HT1080 (cell line): ENCODE measurements around the gene DPF3. TPM values are rescaled to one million over a fixed set of nuclear protein-coding genes. Genes with fewer than 3 reads are reported as not detected.

ENCODE experiments used
- DNase-seq: peaks from one replicate; pipeline ENCODE4 v3.0.0-alpha.2; 2015; ENCODE audit warnings: low read depth
- total RNA-seq: library from RNA; depleted of rRNA; stranded (reverse); fragments of >200 nt; shearing (Covaris generic); gene quantifications from 2 replicates; pipeline ENCODE4 v1.2.3, GENCODE V29; 2014

Gene DPF3
- total RNA-seq, 1 experiment from 2014 or later, result 2.2 TPM

DNA sequence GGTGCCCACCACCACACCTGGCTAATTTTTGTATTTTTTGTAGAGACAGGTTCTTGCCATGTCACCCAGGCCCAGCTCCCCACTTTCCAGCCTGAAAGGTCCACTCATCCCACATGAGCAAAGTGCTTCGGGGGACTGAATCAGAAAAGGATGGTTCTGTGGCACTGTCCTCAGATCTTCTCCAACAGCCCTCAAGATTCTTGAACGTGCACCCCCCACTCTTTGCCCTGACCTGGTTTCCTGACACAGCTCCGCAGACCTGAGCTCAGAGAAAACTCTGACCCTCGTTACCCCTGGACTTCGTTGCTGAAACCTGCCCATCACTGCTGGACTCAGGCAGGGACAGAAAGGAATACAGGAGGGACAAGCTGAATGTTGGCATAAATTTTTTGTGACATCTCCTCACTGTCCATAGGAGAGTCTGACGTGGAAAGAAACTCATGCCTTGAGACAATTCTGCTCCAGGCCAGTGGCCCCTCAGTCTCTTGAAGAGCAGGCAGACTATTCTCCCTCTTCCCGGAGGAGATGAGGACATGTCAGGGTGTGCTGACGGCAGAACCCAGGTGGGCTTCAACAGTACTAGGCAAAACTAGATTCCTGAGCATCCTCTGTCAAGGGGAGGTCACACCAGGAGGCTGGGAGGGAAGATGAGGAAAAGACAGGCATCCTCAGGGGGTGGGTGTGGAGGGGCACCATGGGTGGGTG lies 149.3 kb downstream of the DPF3 start:
- no peak for DNase-seq

- DNase-seq, result no peak
These were observed 150.3 kb downstream of the DPF3 start for GRCh38 chr14:72743626-72744025.

GRCh38 chr14:72742838-72743195 lies 151.1 kb downstream of the DPF3 start:
- DNase-seq, result no peak

DNA sequence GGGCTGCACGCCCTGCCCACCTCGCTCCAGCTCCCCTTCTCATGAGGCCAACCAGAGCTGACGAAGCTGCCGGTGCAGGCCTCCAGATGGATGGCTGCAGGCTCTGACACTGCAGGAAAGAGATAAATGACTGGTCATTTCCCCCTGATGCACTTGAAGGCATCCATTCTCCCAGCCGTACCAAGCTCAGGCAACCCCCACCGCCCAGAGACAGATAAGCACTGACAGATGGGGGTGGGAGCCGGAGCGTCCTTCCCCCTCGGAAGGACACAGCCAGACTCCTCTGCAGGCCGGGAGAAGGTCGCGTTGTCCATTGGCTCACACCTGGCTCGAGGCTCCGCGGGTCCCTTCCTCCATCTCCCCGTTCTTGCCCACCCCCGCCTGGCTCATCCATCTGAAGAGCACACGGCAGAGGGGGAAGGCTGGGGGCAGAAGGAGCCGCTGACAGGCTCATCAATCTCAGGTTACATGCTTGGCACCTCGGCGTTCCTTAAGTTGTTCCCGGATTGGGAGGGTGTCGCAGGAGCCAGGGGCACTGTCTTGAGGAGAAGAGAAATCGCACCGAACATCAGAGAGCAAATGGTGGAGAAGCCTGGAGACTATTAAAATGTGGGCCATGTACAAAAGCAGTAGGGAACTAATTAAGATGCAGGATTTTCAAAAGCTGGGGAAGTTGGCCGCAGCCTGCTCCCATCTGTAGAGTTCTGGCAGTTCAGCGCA lies 151.6 kb downstream of the DPF3 start:
- no peak for DNase-seq

DNA sequence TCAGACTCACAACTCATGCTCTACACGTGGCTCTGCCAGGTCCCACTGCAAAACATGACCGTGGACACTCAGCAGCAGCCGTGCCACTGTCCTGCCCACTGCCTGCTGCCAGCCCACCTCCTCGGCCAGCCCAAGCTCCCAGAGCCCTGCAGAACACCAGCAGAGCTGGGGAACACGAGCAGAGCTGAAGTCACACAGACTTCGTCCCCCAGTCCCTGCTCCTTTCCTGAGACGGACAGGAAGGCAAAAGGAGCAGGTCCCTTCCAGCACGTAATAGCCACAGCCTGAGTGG lies 152.1 kb downstream of the DPF3 start:
- no peak for DNase-seq

DNA sequence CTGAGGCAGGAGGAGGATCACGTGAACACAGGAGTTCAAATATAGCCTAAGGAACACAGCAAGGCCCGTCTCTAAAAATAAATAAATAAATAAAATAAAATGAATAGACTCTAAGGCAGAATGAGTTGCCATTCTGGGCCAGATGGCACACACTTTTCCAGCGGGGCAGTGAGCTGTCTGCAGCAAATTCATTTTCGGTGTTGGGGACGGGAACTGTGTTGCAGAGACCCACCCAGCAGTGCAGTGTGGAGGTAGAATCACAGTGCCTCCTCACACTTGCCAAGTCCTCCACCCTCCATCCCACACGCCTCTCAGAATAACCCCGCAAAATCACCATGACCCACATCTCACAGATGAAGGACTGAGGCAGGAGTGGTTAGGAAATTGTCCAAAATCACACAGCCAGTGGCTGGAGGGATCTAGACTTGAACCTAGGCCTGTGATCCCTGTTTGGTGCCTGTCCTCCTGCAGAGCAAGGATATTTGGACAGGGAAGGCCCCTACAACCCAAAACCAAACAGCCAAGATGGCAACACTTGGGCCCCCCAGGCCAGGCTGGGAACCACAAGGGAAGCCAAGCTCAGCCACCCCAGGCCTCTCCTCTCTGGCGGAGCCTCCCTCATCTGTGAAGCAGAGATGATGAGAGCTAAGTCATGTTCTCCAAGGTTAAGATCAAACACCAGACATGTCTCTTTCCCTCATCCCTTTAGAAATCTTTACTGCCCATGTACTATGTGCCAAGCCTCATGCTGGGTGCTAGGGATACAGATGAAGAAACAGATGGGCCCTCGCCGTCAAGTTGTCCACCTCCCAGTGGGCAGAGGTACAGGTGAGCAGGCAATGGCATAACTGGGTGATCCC lies 152.7 kb downstream of the DPF3 start:
- no peak for DNase-seq

DNA sequence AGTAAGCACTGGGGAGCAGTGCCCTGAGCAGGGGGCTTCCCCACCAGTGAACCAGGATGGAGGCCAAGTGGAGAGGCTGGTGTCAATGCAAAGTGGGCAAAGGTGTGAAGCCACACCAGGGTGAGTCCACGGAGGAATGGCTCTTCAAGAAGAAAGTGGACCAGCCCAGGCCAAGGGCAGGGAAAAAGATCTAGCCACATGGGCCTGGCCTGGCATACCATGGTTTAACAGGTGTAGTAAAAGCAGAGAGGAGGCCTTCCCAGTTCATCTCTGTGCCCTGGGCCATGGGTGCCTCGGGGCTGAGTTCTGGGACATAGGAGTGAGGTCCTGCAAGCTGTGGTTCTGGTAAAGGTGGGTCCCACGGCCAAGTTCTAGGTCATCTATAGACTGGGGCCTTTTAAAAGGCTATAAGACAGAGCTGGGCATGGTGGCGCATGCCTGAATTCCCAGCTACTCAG lies 153.4 kb downstream of the DPF3 start:
- DNase-seq, result no peak

GRCh38 chr14:72739446-72740405 lies 154.2 kb downstream of the DPF3 start:
- DNase-seq, result no peak

- no peak for DNase-seq
These were observed 155.7 kb downstream of the DPF3 start for GRCh38 chr14:72738161-72738611.

DNA sequence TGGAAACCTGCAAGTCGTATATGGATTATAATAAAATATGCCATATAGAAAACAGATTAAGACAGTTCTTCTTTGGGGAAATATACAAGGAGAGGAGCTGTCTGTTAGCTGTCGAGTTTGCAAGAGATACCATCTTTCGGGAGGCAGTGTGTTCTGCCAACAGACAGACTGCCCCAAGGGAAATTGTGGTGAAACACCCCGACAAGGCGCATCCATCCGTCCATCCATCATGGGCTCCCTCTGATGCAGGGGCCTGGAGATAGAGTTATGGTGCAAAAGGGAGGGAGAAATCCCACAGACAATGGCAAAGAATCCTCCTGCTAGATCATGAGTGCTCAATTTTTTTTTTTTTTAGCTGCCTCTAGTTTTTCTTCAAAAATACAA lies 156.3 kb downstream of the DPF3 start:
- DNase-seq, result no peak

DNA sequence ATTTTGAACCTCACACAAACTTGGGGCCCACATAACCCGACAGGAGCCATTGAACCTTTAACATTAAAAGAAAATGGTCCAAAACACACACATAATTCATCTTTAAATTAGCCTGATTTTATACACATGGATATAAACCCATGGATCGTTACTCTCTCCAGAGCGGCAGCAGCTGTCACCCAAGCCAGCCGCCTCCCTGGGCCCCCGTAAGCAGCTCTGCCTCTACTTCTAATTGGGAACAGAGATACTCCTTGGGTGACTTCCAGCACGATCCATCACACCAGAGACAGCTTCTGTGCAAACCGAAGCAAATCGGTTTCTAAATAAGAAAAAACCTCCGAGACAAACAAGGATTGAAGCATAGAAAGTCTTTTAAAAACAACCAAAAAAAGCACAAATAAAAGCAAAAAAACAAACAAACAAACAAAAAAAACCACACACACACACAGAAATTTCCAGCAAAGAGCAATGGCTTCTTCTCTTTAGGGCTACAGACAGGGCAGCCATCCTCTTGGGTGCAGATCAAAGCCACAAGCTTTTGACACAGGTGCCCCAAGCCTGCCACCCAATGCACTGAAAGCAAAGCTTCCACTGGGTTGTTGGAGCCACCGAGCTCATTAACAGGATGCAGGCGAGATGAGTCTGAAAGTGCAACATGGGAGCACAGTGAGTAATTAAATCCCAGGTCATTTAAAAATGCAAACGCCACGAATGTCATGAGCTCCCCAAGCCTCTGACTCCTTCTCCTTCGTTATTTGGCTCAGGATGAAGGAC lies 156.9 kb downstream of the DPF3 start:
- DNase-seq, result no peak

- peak; percentile 6 for DNase-seq
These were observed 157.6 kb downstream of the DPF3 start for GRCh38 chr14:72736308-72736707.

GRCh38 chr14:72732022-72732780 lies 161.7 kb downstream of the DPF3 start:
- DNase-seq, result no peak

DNA sequence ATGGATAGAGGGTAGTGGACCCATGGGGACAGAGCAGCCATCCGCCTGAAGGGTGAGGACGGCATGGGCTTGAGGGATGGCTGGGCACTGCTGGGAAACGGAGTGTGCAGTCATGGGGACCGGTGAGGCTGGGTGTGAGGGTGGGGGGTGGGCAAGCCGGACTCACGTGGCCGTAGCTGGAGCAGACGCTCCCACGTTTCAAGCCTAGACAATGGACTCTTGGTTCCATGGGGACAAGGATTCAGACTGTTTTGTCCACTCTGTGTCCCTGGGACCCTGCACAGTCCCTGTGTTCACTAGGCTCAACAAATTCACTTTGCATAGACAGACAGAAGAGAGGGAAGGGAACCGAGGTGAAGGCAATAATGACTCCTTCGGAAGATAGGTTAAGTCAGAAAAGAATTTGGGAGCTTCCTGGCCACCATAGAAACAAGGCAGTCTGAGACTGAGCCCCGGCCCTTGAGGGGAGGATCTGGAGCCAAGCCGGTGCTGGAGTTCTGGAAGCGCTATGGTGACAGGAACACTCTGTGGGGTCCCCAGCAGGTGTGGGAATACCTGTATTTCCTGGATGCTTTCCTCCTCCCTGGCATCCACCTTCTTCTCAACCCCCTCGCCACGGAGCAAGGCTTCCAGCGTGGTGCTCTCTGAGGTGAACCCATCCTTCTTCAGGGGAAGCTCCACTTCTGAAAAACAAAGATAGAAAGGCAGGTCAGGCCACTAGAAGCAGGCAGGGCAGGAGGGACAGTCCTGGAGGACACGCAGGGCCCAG lies 162.5 kb downstream of the DPF3 start:
- DNase-seq, result no peak

DNA sequence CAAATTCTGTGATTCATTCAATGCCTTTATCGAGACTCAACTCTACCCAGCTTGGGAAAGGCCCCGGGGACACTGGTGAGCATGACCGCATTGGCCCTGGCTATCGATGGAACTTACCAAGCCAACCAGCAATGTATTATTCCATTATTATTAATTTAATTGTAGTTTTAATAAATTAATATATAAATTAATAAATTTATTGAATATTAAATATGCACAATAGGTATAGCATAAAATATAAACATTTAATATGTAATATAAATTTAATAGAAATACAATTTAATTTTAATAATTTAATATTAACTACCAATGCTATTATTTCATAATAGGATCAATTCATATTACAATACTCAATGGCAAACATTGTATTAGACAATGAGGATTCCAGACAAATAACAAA lies 163.4 kb downstream of the DPF3 start:
- DNase-seq, result no peak

- DNase-seq, result no peak
These were observed 167.5 kb downstream of the DPF3 start for GRCh38 chr14:72726444-72726843.

DNA sequence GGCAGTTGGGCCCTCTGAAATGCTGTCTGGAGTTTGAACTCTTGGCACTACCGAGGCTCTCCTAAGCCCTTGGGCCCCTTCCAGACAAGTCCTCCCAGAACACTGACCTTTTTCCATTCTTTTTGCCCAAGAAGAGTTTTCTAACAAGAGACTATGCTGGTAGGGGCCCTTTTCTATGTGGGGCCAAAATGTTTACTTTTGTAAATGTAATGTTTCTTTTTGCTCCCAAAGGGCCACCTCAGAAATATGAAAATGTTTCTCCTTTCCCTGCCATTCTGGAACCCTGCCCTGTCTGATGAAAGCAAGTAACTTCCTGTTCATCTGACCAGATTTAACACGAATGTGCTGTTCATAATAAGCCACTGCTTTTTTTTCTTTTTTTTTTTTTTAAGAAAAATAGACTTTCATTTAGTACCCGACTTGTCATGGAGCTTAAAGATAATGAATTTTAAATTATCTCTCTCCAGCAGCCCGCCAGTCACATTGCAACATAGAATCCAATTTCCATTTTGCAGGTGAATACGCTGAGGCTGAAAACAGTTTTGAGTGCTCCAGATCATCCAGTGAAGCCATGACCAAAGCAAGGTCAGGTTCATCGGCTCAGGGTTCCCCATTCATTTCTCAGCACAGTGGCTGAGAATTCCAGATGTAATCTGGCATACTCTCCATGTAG lies 169.9 kb downstream of the DPF3 start:
- DNase-seq, result no peak

- DNase-seq, result no peak
These were observed 171.6 kb downstream of the DPF3 start for GRCh38 chr14:72722201-72722785.
